ENCODE measurements around the gene ERGIC1. TPM values are rescaled to one million over a fixed set of nuclear protein-coding genes. Genes with fewer than 3 reads are reported as not detected.

ERGIC1 gene
- total RNA-seq, 2 donors from 2014 or later = 46.5 to 93.1 TPM

GRCh38 chr5:172871536-172871935, 37.5 kb downstream of the ERGIC1 start:
- H3K27me3 ChIP-seq = no peaks in the 10 kb centered on the region
- WGBS, 2 donors = 68 to 98% methylated on average over 3 of the region's 3 CpGs
- no peaks in the 10 kb centered on the region for H3K9me3 ChIP-seq
- no peak for ATAC-seq
- intact Hi-C loops (cut with DNase I) = no loop called here
- H3K4me1 ChIP-seq = peaks cover 78% of the 10 kb centered on the region
- H3K4me3 ChIP-seq = no peak overlapping the region
- no peak for DNase-seq
- no peaks in the 10 kb centered on the region for H3K36me3 ChIP-seq (replicated peaks in 1 of 2; ENCODE audit: insufficient read depth in 1 of 2, low read depth in 2 of 2)
- TF ChIP-seq CTCF (IDR thresholded peaks at IDR 0.05) (no peak), POLR2A (IDR thresholded peaks at IDR 0.05) (no peak)
- peak overlapping the region; percentile 80 to 89 (median 87) for H3K27ac ChIP-seq

- no peaks in the 10 kb centered on the region for H3K9me3 ChIP-seq
- TF ChIP-seq CTCF (IDR thresholded peaks at IDR 0.05) (no peak), POLR2A (IDR thresholded peaks at IDR 0.05) (no peak)
- H3K4me1 ChIP-seq = peaks cover 74% of the 10 kb centered on the region
- intact Hi-C loops (cut with DNase I) = no loop called here
- WGBS, 2 donors = 52 to 74% methylated on average over 5 of the region's 5 CpGs
- ATAC-seq (no peak), DNase-seq (no peak)
- H3K36me3 ChIP-seq (replicated peaks in 1 of 2; ENCODE audit: insufficient read depth in 1 of 2, low read depth in 2 of 2) = no peaks in the 10 kb centered on the region
- H3K27me3 ChIP-seq = no peaks in the 10 kb centered on the region
- H3K4me3 ChIP-seq = no peak overlapping the region
- H3K27ac ChIP-seq = peak overlapping the region; percentile 80 to 89 (median 87)
Measured at GRCh38 chr5:172871982-172872381, 37.9 kb downstream of the ERGIC1 start.

- WGBS, 2 donors = 37 to 55% methylated on average over 13 of the region's 13 CpGs
- Histone ChIP-seq H3K27ac (peak overlapping the region; percentile 40 to 88 (median 83)), H3K27me3 (no peaks in the 10 kb centered on the region), H3K36me3 (replicated peaks in 1 of 2; ENCODE audit: insufficient read depth in 1 of 2, low read depth in 2 of 2) (no peaks in the 10 kb centered on the region), H3K9me3 (no peaks in the 10 kb centered on the region), H3K4me3 (no peak overlapping the region), H3K4me1 (peaks cover 63% of the 10 kb centered on the region)
- no peak for TF ChIP-seq CTCF (IDR thresholded peaks at IDR 0.05)
- TF ChIP-seq POLR2A (IDR thresholded peaks at IDR 0.05) = peak in 2 of 3 donors; percentile 17 to 25
- DNase-seq (peak; percentile 50 to 76 (median 70)), ATAC-seq (peak; percentile 34)
- intact Hi-C loops (cut with DNase I) = no loop called here
Measured at GRCh38 chr5:172872997-172873491, 39.0 kb downstream of the ERGIC1 start.

- WGBS, 2 donors = 79 to 90% methylated on average over 3 of the region's 3 CpGs
Measured at GRCh38 chr5:172873513-172873912, 39.5 kb downstream of the ERGIC1 start.

More at GRCh38 chr5:172873513-172873912, 39.5 kb downstream of the ERGIC1 start:
- Histone ChIP-seq H3K4me1 (peaks cover 58% of the 10 kb centered on the region), H3K9me3 (no peaks in the 10 kb centered on the region), H3K36me3 (replicated peaks in 1 of 2; ENCODE audit: insufficient read depth in 1 of 2, low read depth in 2 of 2) (no peaks in the 10 kb centered on the region), H3K27ac (peak overlapping the region; percentile 40 to 88 (median 83)), H3K4me3 (no peak overlapping the region), H3K27me3 (no peaks in the 10 kb centered on the region)
- intact Hi-C loops (cut with DNase I) = no loop called here
- DNase-seq (no peak), ATAC-seq (no peak)
- TF ChIP-seq POLR2A (IDR thresholded peaks at IDR 0.05) (no peak), CTCF (IDR thresholded peaks at IDR 0.05) (no peak)

All from body of pancreas (tissue), 4 donors.